Measurements from ENCODE around the gene CRY2.

CRY2 gene

GRCh38 chr11:45855308-45855707, 8.0 kb downstream of the CRY2 start:
- Histone ChIP-seq H3K4me3 (ENCODE audit: low read length) (no peak overlapping the region), H2AK5ac (ENCODE audit: low read length) (no peak overlapping the region), H3K79me1 (ENCODE audit: low read length) (no peaks in the 10 kb centered on the region), H2BK120ac (ENCODE audit: low read depth, low read length) (no peak overlapping the region), H3K27me3 (ENCODE audit: insufficient read depth, low read length, poor library complexity) (no peaks in the 10 kb centered on the region), H2BK15ac (replicated peaks; ENCODE audit: low read depth) (no peak overlapping the region), H3K27ac (ENCODE audit: low read depth, low read length) (no peak overlapping the region), H3K4me2 (ENCODE audit: low read length) (no peak overlapping the region), H3K23ac (ENCODE audit: low read length) (no peak overlapping the region), H3K36me3 (ENCODE audit: control insufficient read depth, insufficient read depth, low read length) (no peaks in the 10 kb centered on the region), H3K79me2 (ENCODE audit: control insufficient read depth, insufficient read depth, low read length) (peaks cover 1% of the 10 kb centered on the region), H4K8ac (ENCODE audit: low read depth, low read length) (no peak overlapping the region), H3K18ac (ENCODE audit: low read length) (no peak overlapping the region), H3K4me1 (ENCODE audit: control insufficient read depth, low read depth, low read length) (peaks cover 5% of the 10 kb centered on the region), H3K9ac (ENCODE audit: low read length) (no peak overlapping the region), H3K4ac (ENCODE audit: low read depth, low read length) (no peak overlapping the region), H2BK5ac (ENCODE audit: low read length) (no peak overlapping the region), H3K56ac (ENCODE audit: low read length) (no peak overlapping the region), H4K5ac (ENCODE audit: low read length) (no peak overlapping the region)
- no CpG with 5 or more reads among the region's 5 CpGs for WGBS (ENCODE audit: extremely low coverage, insufficient coverage, low lambda C conversion rate)
- DNase-seq, result no peak

- no peak overlapping the region for H3K4ac ChIP-seq (ENCODE audit: low read depth, low read length)
- no peak overlapping the region for H4K5ac ChIP-seq (ENCODE audit: low read length)
- H4K8ac ChIP-seq (ENCODE audit: low read depth, low read length), result no peak overlapping the region
- no peak for DNase-seq
- H3K79me1 ChIP-seq (ENCODE audit: low read length), result no peaks in the 10 kb centered on the region
- H3K9ac ChIP-seq (ENCODE audit: low read length), result no peak overlapping the region
- H3K27ac ChIP-seq (ENCODE audit: low read depth, low read length), result no peak overlapping the region
- no peaks in the 10 kb centered on the region for H3K27me3 ChIP-seq (ENCODE audit: insufficient read depth, low read length, poor library complexity)
- no peak overlapping the region for H3K4me3 ChIP-seq (ENCODE audit: low read length)
- no peak overlapping the region for H3K18ac ChIP-seq (ENCODE audit: low read length)
- H2BK15ac ChIP-seq (replicated peaks; ENCODE audit: low read depth), result no peak overlapping the region
- no peak overlapping the region for H3K23ac ChIP-seq (ENCODE audit: low read length)
- no peak overlapping the region for H2BK5ac ChIP-seq (ENCODE audit: low read length)
- no peaks in the 10 kb centered on the region for H3K36me3 ChIP-seq (ENCODE audit: control insufficient read depth, insufficient read depth, low read length)
- peaks cover 5% of the 10 kb centered on the region for H3K4me1 ChIP-seq (ENCODE audit: control insufficient read depth, low read depth, low read length)
- WGBS (ENCODE audit: extremely low coverage, insufficient coverage, low lambda C conversion rate), result no CpG with 5 or more reads among the region's 6 CpGs
- peaks cover 1% of the 10 kb centered on the region for H3K79me2 ChIP-seq (ENCODE audit: control insufficient read depth, insufficient read depth, low read length)
- no peak overlapping the region for H3K4me2 ChIP-seq (ENCODE audit: low read length)
- no peak overlapping the region for H2AK5ac ChIP-seq (ENCODE audit: low read length)
- no peak overlapping the region for H2BK120ac ChIP-seq (ENCODE audit: low read depth, low read length)
- H3K56ac ChIP-seq (ENCODE audit: low read length), result no peak overlapping the region
These were observed 8.8 kb downstream of the CRY2 start for GRCh38 chr11:45856044-45856468.

- Histone ChIP-seq H2BK15ac (replicated peaks; ENCODE audit: low read depth) (no peak overlapping the region), H3K23ac (ENCODE audit: low read length) (no peak overlapping the region), H3K4ac (ENCODE audit: low read depth, low read length) (no peak overlapping the region), H2AK5ac (ENCODE audit: low read length) (no peak overlapping the region), H3K27me3 (ENCODE audit: insufficient read depth, low read length, poor library complexity) (no peaks in the 10 kb centered on the region), H2BK5ac (ENCODE audit: low read length) (no peak overlapping the region), H3K36me3 (ENCODE audit: control insufficient read depth, insufficient read depth, low read length) (peaks cover 1% of the 10 kb centered on the region), H3K79me2 (ENCODE audit: control insufficient read depth, insufficient read depth, low read length) (peaks cover 1% of the 10 kb centered on the region), H3K4me2 (ENCODE audit: low read length) (no peak overlapping the region), H3K18ac (ENCODE audit: low read length) (no peak overlapping the region), H3K4me1 (ENCODE audit: control insufficient read depth, low read depth, low read length) (peaks cover 5% of the 10 kb centered on the region), H4K8ac (ENCODE audit: low read depth, low read length) (no peak overlapping the region), H3K4me3 (ENCODE audit: low read length) (no peak overlapping the region), H3K27ac (ENCODE audit: low read depth, low read length) (no peak overlapping the region), H2BK120ac (ENCODE audit: low read depth, low read length) (no peak overlapping the region), H4K5ac (ENCODE audit: low read length) (no peak overlapping the region), H3K56ac (ENCODE audit: low read length) (no peak overlapping the region), H3K79me1 (ENCODE audit: low read length) (no peaks in the 10 kb centered on the region), H3K9ac (ENCODE audit: low read length) (no peak overlapping the region)
- WGBS (ENCODE audit: extremely low coverage, insufficient coverage, low lambda C conversion rate), result no CpG with 5 or more reads among the region's 2 CpGs
- DNase-seq, result no peak
These were observed 10.7 kb downstream of the CRY2 start for GRCh38 chr11:45857961-45858474.

- H3K4me2 ChIP-seq (ENCODE audit: low read length), result no peak overlapping the region
- H2BK120ac ChIP-seq (ENCODE audit: low read depth, low read length), result no peak overlapping the region
- no peak overlapping the region for H3K27ac ChIP-seq (ENCODE audit: low read depth, low read length)
- H3K18ac ChIP-seq (ENCODE audit: low read length), result no peak overlapping the region
- H4K5ac ChIP-seq (ENCODE audit: low read length), result no peak overlapping the region
- no peak overlapping the region for H4K8ac ChIP-seq (ENCODE audit: low read depth, low read length)
- no peaks in the 10 kb centered on the region for H3K79me1 ChIP-seq (ENCODE audit: low read length)
- H3K9ac ChIP-seq (ENCODE audit: low read length), result no peak overlapping the region
- no peak overlapping the region for H3K4ac ChIP-seq (ENCODE audit: low read depth, low read length)
- no peak overlapping the region for H2BK5ac ChIP-seq (ENCODE audit: low read length)
- H3K27me3 ChIP-seq (ENCODE audit: insufficient read depth, low read length, poor library complexity), result no peaks in the 10 kb centered on the region
- no peak overlapping the region for H3K4me3 ChIP-seq (ENCODE audit: low read length)
- no peak overlapping the region for H2AK5ac ChIP-seq (ENCODE audit: low read length)
- DNase-seq, result no peak
- no peak overlapping the region for H3K56ac ChIP-seq (ENCODE audit: low read length)
- no peak overlapping the region for H2BK15ac ChIP-seq (replicated peaks; ENCODE audit: low read depth)
- no peak overlapping the region for H3K23ac ChIP-seq (ENCODE audit: low read length)
- peaks cover under 1% of the 10 kb centered on the region for H3K79me2 ChIP-seq (ENCODE audit: control insufficient read depth, insufficient read depth, low read length)
- peaks cover 5% of the 10 kb centered on the region for H3K4me1 ChIP-seq (ENCODE audit: control insufficient read depth, low read depth, low read length)
- WGBS (ENCODE audit: extremely low coverage, insufficient coverage, low lambda C conversion rate), result no CpG with 5 or more reads among the region's 5 CpGs
- peaks cover 4% of the 10 kb centered on the region for H3K36me3 ChIP-seq (ENCODE audit: control insufficient read depth, insufficient read depth, low read length)
These were observed 11.6 kb downstream of the CRY2 start for GRCh38 chr11:45858751-45859398.

- Histone ChIP-seq H2BK120ac (ENCODE audit: low read depth, low read length) (no peak overlapping the region), H3K9ac (ENCODE audit: low read length) (no peak overlapping the region), H3K18ac (ENCODE audit: low read length) (no peak overlapping the region), H2BK15ac (replicated peaks; ENCODE audit: low read depth) (no peak overlapping the region), H4K5ac (ENCODE audit: low read length) (no peak overlapping the region), H3K4me2 (ENCODE audit: low read length) (no peak overlapping the region), H3K36me3 (ENCODE audit: control insufficient read depth, insufficient read depth, low read length) (peaks cover 5% of the 10 kb centered on the region), H2AK5ac (ENCODE audit: low read length) (no peak overlapping the region), H3K4ac (ENCODE audit: low read depth, low read length) (no peak overlapping the region), H3K79me1 (ENCODE audit: low read length) (no peaks in the 10 kb centered on the region), H2BK5ac (ENCODE audit: low read length) (no peak overlapping the region), H3K27ac (ENCODE audit: low read depth, low read length) (no peak overlapping the region), H4K8ac (ENCODE audit: low read depth, low read length) (no peak overlapping the region), H3K4me3 (ENCODE audit: low read length) (no peak overlapping the region), H3K23ac (ENCODE audit: low read length) (no peak overlapping the region), H3K4me1 (ENCODE audit: control insufficient read depth, low read depth, low read length) (peaks cover 5% of the 10 kb centered on the region), H3K79me2 (ENCODE audit: control insufficient read depth, insufficient read depth, low read length) (no peaks in the 10 kb centered on the region), H3K27me3 (ENCODE audit: insufficient read depth, low read length, poor library complexity) (no peaks in the 10 kb centered on the region), H3K56ac (ENCODE audit: low read length) (no peak overlapping the region)
- WGBS (ENCODE audit: extremely low coverage, insufficient coverage, low lambda C conversion rate), result no CpG with 5 or more reads among the region's 12 CpGs
- DNase-seq, result peak; percentile 76
These were observed 12.4 kb downstream of the CRY2 start for GRCh38 chr11:45859661-45860140.

- Histone ChIP-seq H3K27me3 (ENCODE audit: insufficient read depth, low read length, poor library complexity) (no peaks in the 10 kb centered on the region), H2BK120ac (ENCODE audit: low read depth, low read length) (no peak overlapping the region), H2AK5ac (ENCODE audit: low read length) (no peak overlapping the region), H3K27ac (ENCODE audit: low read depth, low read length) (no peak overlapping the region), H4K8ac (ENCODE audit: low read depth, low read length) (no peak overlapping the region), H3K79me2 (ENCODE audit: control insufficient read depth, insufficient read depth, low read length) (no peaks in the 10 kb centered on the region), H3K79me1 (ENCODE audit: low read length) (no peaks in the 10 kb centered on the region), H3K4me2 (ENCODE audit: low read length) (no peak overlapping the region), H2BK15ac (replicated peaks; ENCODE audit: low read depth) (no peak overlapping the region), H3K23ac (ENCODE audit: low read length) (no peak overlapping the region), H3K4me3 (ENCODE audit: low read length) (no peak overlapping the region), H3K9ac (ENCODE audit: low read length) (no peak overlapping the region), H3K36me3 (ENCODE audit: control insufficient read depth, insufficient read depth, low read length) (peaks cover 5% of the 10 kb centered on the region), H3K4me1 (ENCODE audit: control insufficient read depth, low read depth, low read length) (peaks cover 5% of the 10 kb centered on the region), H3K56ac (ENCODE audit: low read length) (no peak overlapping the region), H4K5ac (ENCODE audit: low read length) (no peak overlapping the region), H2BK5ac (ENCODE audit: low read length) (no peak overlapping the region), H3K18ac (ENCODE audit: low read length) (no peak overlapping the region), H3K4ac (ENCODE audit: low read depth, low read length) (no peak overlapping the region)
- DNase-seq, result no peak
- WGBS (ENCODE audit: extremely low coverage, insufficient coverage, low lambda C conversion rate), result no CpG with 5 or more reads among the region's 5 CpGs
These were observed 13.1 kb downstream of the CRY2 start for GRCh38 chr11:45860348-45860747.

Data from mesendoderm (in vitro differentiated cells).